ENCODE results near the gene NXT1.

The NXT1 gene

GRCh38 chr20:23393996-23394775 is 43.6 kb downstream of the NXT1 start:
- DNase-seq = no peak

- DNase-seq = peak; percentile 74
Observed at GRCh38 chr20:23396950-23397627, 46.5 kb downstream of the NXT1 start.

- DNase-seq = no peak
Observed at GRCh38 chr20:23397961-23398360, 47.4 kb downstream of the NXT1 start.

GRCh38 chr20:23399568-23400241 is 49.1 kb downstream of the NXT1 start:
- no peak for DNase-seq

- no peak for DNase-seq
Observed at GRCh38 chr20:23401051-23401450, 50.5 kb downstream of the NXT1 start.

- no peak for DNase-seq
Observed at GRCh38 chr20:23403751-23404150, 53.2 kb downstream of the NXT1 start.

DNA sequence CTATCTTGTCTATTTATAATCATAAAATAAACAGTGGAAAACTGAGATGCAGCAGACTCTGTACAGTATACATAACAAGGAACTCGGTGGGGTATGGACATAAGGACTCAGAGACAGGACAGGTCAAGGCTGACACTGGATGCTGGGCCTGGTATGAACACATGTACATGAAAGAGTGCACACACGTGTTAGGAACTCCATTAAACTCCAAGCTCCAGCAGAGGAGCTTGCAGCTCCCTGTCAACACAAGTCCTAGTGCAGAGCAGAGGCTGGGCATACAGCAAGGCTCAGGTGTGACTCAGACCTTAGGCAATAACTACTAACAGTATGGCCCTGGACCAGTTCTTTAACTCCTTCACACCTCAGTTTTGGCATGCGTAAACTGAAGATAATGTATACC is 53.6 kb downstream of the NXT1 start:
- no peak for DNase-seq

All from NCI-H1092 treated with DMSO at 0.1 percent for 48 hours (cell line).